ENCODE measurements around the gene ZNF764. TPM values are rescaled to one million over a fixed set of nuclear protein-coding genes. Genes with fewer than 3 reads are reported as not detected.
"Not testable (repeated sequence)": the region's sequence is repeated elsewhere in the genome, so short reads cannot be mapped to it uniquely, and the experiment has no call there.

The ZNF764 gene
- polyA plus RNA-seq, 3 donors = 8.5 to 9.1 (median 8.6) TPM

GRCh38 chr16:30528799-30529457 lies 29.2 kb downstream of the ZNF764 start:
- DNase-seq (ENCODE audit: low read depth in 3 of 3, low spot score in 2 of 3) = no peak

- DNase-seq (ENCODE audit: low read depth in 3 of 3, low spot score in 2 of 3) = no peak
Measured at GRCh38 chr16:30527635-30528178, 30.5 kb downstream of the ZNF764 start.

GRCh38 chr16:30526823-30527634 lies 31.1 kb downstream of the ZNF764 start:
- DNase-seq (ENCODE audit: low read depth in 3 of 3, low spot score in 2 of 3) = peak; percentile 89 to 98 (median 97)

- no peak for DNase-seq (ENCODE audit: low read depth in 3 of 3, low spot score in 2 of 3)
Measured at GRCh38 chr16:30526137-30526822, 31.9 kb downstream of the ZNF764 start, which contains the start of gene ZNF768. Gene ZNF768, minus strand, starts transcription at chr16:30526566. Its CDS starts 153 bp downstream, at chr16:30526413.

- DNase-seq (ENCODE audit: low read depth in 3 of 3, low spot score in 2 of 3) = no peak
Measured at GRCh38 chr16:30525844-30526136, 32.4 kb downstream of the ZNF764 start.

- no peak for DNase-seq (ENCODE audit: low read depth in 3 of 3, low spot score in 2 of 3)
Measured at GRCh38 chr16:30524575-30525568, 33.3 kb downstream of the ZNF764 start.

- DNase-seq (ENCODE audit: low read depth in 3 of 3, low spot score in 2 of 3) = no peak
Measured at GRCh38 chr16:30523768-30524574, 34.2 kb downstream of the ZNF764 start.

- DNase-seq (ENCODE audit: low read depth in 3 of 3, low spot score in 2 of 3) = not testable (repeated sequence)
Measured at GRCh38 chr16:30522702-30523463, 35.3 kb downstream of the ZNF764 start.

GRCh38 chr16:30521873-30522641 lies 36.1 kb downstream of the ZNF764 start:
- DNase-seq (ENCODE audit: low read depth in 3 of 3, low spot score in 2 of 3) = peak in 1 of 3 donors; percentile 20

- no peak for DNase-seq (ENCODE audit: low read depth in 3 of 3, low spot score in 2 of 3)
Measured at GRCh38 chr16:30521476-30521872, 36.7 kb downstream of the ZNF764 start.

- no peak for DNase-seq (ENCODE audit: low read depth in 3 of 3, low spot score in 2 of 3)
Measured at GRCh38 chr16:30519120-30520049, 38.8 kb downstream of the ZNF764 start.

GRCh38 chr16:30518552-30518951 lies 39.6 kb downstream of the ZNF764 start:
- DNase-seq (ENCODE audit: low read depth in 3 of 3, low spot score in 2 of 3) = no peak

- DNase-seq (ENCODE audit: low read depth in 3 of 3, low spot score in 2 of 3) = no peak
Measured at GRCh38 chr16:30515275-30515674, 42.9 kb downstream of the ZNF764 start.

- no peak for DNase-seq (ENCODE audit: low read depth in 3 of 3, low spot score in 2 of 3)
Measured at GRCh38 chr16:30511509-30511908, 46.7 kb downstream of the ZNF764 start.

- no peak for DNase-seq (ENCODE audit: low read depth in 3 of 3, low spot score in 2 of 3)
Measured at GRCh38 chr16:30510376-30510938, 47.7 kb downstream of the ZNF764 start.

- no peak for DNase-seq (ENCODE audit: low read depth in 3 of 3, low spot score in 2 of 3)
Measured at GRCh38 chr16:30509081-30509765, 49.0 kb downstream of the ZNF764 start.

All from right renal cortex interstitium (tissue), 3 donors.